ENCODE data around the gene ECI2. TPM values are rescaled to one million over a fixed set of nuclear protein-coding genes. Genes with fewer than 3 reads are reported as not detected.
"Not testable (repeated sequence)": the region's sequence is repeated elsewhere in the genome, so short reads cannot be mapped to it uniquely, and the experiment has no call there.

ECI2 gene
- total RNA-seq, 4 donors from 2014 or later = 47.8 to 57.4 (median 53.8) TPM

- no peak overlapping the region for H3K27ac ChIP-seq
- no peak overlapping the region for H3K4me3 ChIP-seq (replicated peaks in 1 of 3)
- 94 to 95% methylated on average over 4 of the region's 4 CpGs for WGBS, 2 donors
- H3K4me1 ChIP-seq = no peaks in the 10 kb centered on the region
- peaks cover 35 to 49% of the 10 kb centered on the region in 2 donors for H3K36me3 ChIP-seq
- no peak for DNase-seq
- no peaks in the 10 kb centered on the region for H3K27me3 ChIP-seq
- intact Hi-C loops (cut with DNase I) = no loop called here
- no peak for TF ChIP-seq POLR2A (IDR thresholded peaks at IDR 0.05)
- no peaks in the 10 kb centered on the region for H3K9me3 ChIP-seq
Observed at GRCh38 chr6:4115741-4116140, 19.6 kb downstream of the ECI2 start.

DNA sequence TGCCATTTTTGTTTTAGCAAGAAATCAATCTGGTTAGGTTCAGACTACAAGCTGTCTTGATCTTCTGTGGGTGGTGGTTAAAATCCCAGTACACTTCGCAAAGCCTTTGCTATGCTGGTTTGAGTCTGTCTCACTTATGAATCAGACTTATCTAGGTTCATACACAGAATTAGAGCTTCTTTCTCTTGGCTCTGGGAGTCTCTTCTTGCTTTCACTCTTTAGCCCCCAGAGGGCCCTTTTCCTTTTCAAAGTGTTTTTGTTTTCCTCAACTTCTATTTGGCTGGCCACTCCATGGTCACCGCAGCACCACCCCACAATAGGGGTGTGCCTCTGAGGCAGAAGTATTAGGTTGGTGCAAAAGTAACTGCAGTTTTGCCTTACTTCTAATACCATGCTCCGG, 21.3 kb downstream of the ECI2 start:
- Histone ChIP-seq H3K27me3 (no peaks in the 10 kb centered on the region), H3K4me1 (no peaks in the 10 kb centered on the region), H3K27ac (no peak overlapping the region), H3K4me3 (replicated peaks in 1 of 3) (no peak overlapping the region), H3K9me3 (no peaks in the 10 kb centered on the region), H3K36me3 (peaks cover 23 to 38% of the 10 kb centered on the region in 2 donors)
- intact Hi-C loops (cut with DNase I) = no loop called here
- TF ChIP-seq, protein P1, sequence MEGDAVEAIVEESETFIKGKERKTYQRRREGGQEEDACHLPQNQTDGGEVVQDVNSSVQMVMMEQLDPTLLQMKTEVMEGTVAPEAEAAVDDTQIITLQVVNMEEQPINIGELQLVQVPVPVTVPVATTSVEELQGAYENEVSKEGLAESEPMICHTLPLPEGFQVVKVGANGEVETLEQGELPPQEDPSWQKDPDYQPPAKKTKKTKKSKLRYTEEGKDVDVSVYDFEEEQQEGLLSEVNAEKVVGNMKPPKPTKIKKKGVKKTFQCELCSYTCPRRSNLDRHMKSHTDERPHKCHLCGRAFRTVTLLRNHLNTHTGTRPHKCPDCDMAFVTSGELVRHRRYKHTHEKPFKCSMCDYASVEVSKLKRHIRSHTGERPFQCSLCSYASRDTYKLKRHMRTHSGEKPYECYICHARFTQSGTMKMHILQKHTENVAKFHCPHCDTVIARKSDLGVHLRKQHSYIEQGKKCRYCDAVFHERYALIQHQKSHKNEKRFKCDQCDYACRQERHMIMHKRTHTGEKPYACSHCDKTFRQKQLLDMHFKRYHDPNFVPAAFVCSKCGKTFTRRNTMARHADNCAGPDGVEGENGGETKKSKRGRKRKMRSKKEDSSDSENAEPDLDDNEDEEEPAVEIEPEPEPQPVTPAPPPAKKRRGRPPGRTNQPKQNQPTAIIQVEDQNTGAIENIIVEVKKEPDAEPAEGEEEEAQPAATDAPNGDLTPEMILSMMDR (IDR thresholded peaks at IDR 0.05) = no peak
- TF ChIP-seq POLR2A (IDR thresholded peaks at IDR 0.05) = no peak
- no peak for DNase-seq
- 91 to 98% methylated on average over 3 of the region's 3 CpGs for WGBS, 2 donors

GRCh38 chr6:4113649-4114048, 21.7 kb downstream of the ECI2 start:
- peaks cover 23 to 34% of the 10 kb centered on the region in 2 donors for H3K36me3 ChIP-seq
- H3K27me3 ChIP-seq = no peaks in the 10 kb centered on the region
- no peak for DNase-seq
- intact Hi-C loops (cut with DNase I) = no loop called here
- H3K4me1 ChIP-seq = no peaks in the 10 kb centered on the region
- TF ChIP-seq POLR2A (IDR thresholded peaks at IDR 0.05) = no peak
- TF ChIP-seq, protein P1 (IDR thresholded peaks at IDR 0.05) = no peak
- no peak overlapping the region for H3K4me3 ChIP-seq (replicated peaks in 1 of 3)
- no peaks in the 10 kb centered on the region for H3K9me3 ChIP-seq
- no peak overlapping the region for H3K27ac ChIP-seq

- Histone ChIP-seq H3K27me3 (no peaks in the 10 kb centered on the region), H3K27ac (no peak overlapping the region), H3K36me3 (peaks cover 21 to 24% of the 10 kb centered on the region in 2 donors), H3K4me3 (replicated peaks in 1 of 3) (no peak overlapping the region), H3K9me3 (no peaks in the 10 kb centered on the region), H3K4me1 (no peaks in the 10 kb centered on the region)
- no peak for DNase-seq
- intact Hi-C loops (cut with DNase I) = no loop called here
- 97 to 98% methylated on average over 3 of the region's 3 CpGs for WGBS, 2 donors
- TF ChIP-seq POLR2A (IDR thresholded peaks at IDR 0.05) = no peak
- TF ChIP-seq, protein P1 (IDR thresholded peaks at IDR 0.05) = no peak
Observed at GRCh38 chr6:4112366-4112765, 23.0 kb downstream of the ECI2 start.

GRCh38 chr6:4109363-4109815, 26.0 kb downstream of the ECI2 start:
- H3K36me3 ChIP-seq; intact Hi-C loops (cut with DNase I); H3K9me3 ChIP-seq; H3K27me3 ChIP-seq; H3K27ac ChIP-seq; H3K4me1 ChIP-seq; H3K4me3 ChIP-seq (replicated peaks in 1 of 3); DNase-seq: not testable (repeated sequence)
- WGBS, 2 donors = 67 to 69% methylated on average over 4 of the region's 4 CpGs

DNA sequence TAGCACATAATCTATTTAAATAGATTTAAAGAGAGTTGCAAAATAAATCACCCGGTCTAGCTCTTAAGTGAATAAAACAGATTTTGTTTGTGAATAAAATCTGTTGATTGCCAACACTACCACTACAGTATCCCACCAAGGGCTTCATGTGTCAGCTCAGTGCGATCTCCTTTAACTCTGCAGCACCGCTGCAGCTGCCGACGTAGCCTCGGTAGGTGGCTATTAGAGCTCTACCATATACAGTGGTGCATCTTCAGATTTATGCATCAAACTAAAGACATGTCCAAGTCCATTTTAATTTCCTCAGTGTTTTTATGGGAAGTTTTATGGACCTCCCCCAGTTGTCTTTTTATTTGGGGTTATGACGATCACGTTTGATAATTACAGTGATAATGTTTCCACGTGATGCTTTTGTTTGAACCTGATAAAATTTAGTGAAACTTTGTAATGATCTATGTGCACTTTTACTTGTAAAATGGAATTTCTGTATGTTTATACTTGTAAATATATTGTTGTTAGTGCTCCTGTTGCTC, 26.7 kb downstream of the ECI2 start:
- 83 to 88% methylated on average over 9 of the region's 9 CpGs for WGBS, 2 donors
- Histone ChIP-seq H3K4me1 (no peaks in the 10 kb centered on the region), H3K9me3 (no peaks in the 10 kb centered on the region), H3K27me3 (no peaks in the 10 kb centered on the region), H3K27ac (no peak overlapping the region), H3K4me3 (replicated peaks in 1 of 3) (no peak overlapping the region), H3K36me3 (no peaks in the 10 kb centered on the region)
- intact Hi-C loops (cut with DNase I) = no loop called here
- DNase-seq = no peak
- no peak for TF ChIP-seq POLR2A (IDR thresholded peaks at IDR 0.05)
- TF ChIP-seq, protein P1 (IDR thresholded peaks at IDR 0.05) = no peak

Data from thyroid gland (tissue), 4 donors.